ENCODE results near the gene ADGRG6. TPM values are rescaled to one million over a fixed set of nuclear protein-coding genes. Genes with fewer than 3 reads are reported as not detected.

Gene ADGRG6
- total RNA-seq, 1 experiment from 2014 or later = 0.68 TPM

DNA sequence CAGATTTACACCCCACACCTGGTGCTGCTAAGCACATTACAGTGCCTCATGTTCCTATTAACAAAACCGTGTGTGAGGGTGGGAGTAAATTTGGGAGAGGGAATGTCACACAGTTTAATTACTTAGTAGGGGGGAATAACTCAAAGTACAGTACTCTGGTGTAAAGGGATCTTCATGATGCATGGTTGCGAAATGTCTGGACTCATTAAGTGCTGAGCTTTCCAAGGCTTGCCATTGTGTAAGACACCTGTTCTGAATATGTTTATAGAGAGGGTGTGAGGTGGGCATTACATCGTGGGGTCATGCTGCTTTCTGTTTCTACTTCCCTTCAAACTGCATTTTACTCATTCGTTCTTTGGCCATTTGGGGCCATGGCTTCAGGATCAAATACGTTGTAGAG lies 181.2 kb downstream of the ADGRG6 start:
- no peak for DNase-seq (ENCODE audit: low spot score)

DNA sequence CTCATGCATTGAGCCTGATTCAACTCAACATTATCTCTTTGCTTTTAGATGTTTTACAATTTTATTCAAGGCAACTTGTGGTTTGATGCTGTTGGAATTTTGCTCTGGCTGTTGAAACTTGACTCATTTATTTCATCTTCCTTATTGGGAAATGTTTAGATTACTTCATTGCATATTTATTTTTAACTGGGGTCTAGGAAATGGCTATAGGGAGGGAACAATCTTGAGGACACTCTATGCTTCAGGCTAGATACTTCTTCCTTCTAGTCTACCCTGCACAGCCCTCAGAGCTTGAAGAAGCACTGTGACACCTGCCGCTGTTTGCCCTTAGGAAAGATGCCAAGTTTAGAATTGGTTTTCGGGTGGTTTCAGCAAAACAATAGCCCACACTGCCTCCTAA lies 183.4 kb downstream of the ADGRG6 start:
- no peak for DNase-seq (ENCODE audit: low spot score)

DNA sequence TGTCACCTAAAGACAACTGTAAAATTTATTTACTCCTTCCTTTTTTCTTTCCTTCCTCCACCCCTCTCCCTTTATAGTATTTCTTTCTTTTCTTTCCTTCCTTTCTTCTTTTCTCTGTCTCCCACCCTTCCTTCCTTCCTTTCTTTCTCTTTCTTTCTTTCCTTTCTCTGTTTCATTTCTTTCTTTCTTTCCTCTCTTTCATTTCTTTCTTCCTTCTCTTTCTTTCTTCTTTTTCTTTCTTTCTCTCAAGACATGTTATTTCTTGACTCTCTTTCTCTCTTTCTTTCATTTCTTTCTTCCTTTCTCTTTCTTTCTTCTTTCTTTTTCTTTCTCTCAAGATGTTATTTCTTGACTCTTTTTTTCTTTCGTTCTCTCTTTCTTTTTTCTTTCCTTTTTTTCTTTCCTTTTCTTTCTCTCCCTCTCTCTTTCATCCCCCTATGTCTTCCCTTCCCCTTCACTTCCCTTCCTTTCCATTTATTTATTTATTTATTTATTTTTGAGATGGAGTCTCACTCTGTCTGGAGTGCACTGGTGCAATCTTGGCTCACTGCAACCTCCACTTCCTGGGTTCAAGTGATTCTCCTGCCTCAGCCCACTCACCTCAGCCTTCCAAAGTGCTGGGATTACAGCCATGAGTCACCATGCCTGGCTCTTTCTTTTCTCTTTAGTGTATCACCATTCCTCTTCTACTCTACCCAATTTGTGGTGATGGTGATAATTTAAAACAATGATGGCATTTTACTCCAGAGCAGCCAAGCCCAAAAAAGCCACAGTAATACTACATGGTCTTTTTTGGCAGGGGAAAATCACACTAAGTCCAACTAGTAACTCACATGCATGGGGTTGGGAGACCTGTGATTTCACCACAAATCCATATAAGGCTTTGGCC lies 188.2 kb downstream of the ADGRG6 start:
- peak; percentile 16 for DNase-seq (ENCODE audit: low spot score)

Other genes starting within 250 kb of the ADGRG6 start
- not detected in 2 replicates for gene GJE1, start 169.1 kb upstream of the ADGRG6 start, total RNA-seq (2014; rRNA removed; shearing (Covaris generic))
- not detected in 2 replicates for gene NMBR, start 154.9 kb upstream of the ADGRG6 start, total RNA-seq (2014; rRNA removed; shearing (Covaris generic))
- 53.7 and 66.7 TPM in 2 replicates for gene VTA1, start 154.7 kb upstream of the ADGRG6 start, total RNA-seq (2014; rRNA removed; shearing (Covaris generic))